Upper lobe of left lung (tissue), 6 donors: ENCODE data around the gene UPK3A. TPM values are rescaled to one million over a fixed set of nuclear protein-coding genes. Genes with fewer than 3 reads are reported as not detected.
"Not testable (repeated sequence)": the region's sequence is repeated elsewhere in the genome, so short reads cannot be mapped to it uniquely, and the experiment has no call there.

ENCODE experiments used
- ATAC-seq, 2 donors: fragments of 200-7000 bp; cut with Tn5 transposase; one replicate each; pipeline ENCODE4 v1.9.1; 2022; ENCODE audit warnings: mild to moderate bottlenecking in 2 of 2, moderate library complexity in 2 of 2; ENCODE audit not compliant: low FRiP score in 2 of 2
- DNase-seq, 2 donors: peaks; one replicate each; pipeline ENCODE4 v3.0.0-alpha.2; 2019 to 2020
- H3K27ac ChIP-seq, 4 donors: fragments of 200-600 bp; sonication (generic); one replicate each; pipeline ENCODE4 v1.5.1; 2016 to 2019
- H3K27me3 ChIP-seq, 4 donors: fragments of 200-600 bp; sonication (generic); one replicate each; pipeline ENCODE4 v1.5.1; 2017 to 2019
- H3K36me3 ChIP-seq, 4 donors: fragments of 200-600 bp; sonication (generic); one replicate each; pipeline ENCODE4 v1.5.1; 2016 to 2019
- H3K4me1 ChIP-seq, 4 donors: fragments of 200-600 bp; sonication (generic); one replicate each; pipeline ENCODE4 v1.5.1; 2018 to 2019
- H3K4me3 ChIP-seq, 4 donors: fragments of 200-600 bp; sonication (generic); one replicate each; pipeline ENCODE4 v1.5.1; 2017 to 2019; ENCODE audit warnings: mild to moderate bottlenecking in 2 of 4, moderate library complexity in 1 of 4
- H3K9me3 ChIP-seq, 4 donors: fragments of 200-600 bp; sonication (generic); one replicate each; pipeline ENCODE4 v1.5.1; 2018 to 2019
- EP300 ChIP-seq, 4 donors: sonication (generic); formaldehyde crosslinking; IDR thresholded peaks; one replicate each; pipeline ENCODE4 v1.5.1; 2017; ENCODE audit warnings: antibody characterized with exemption in 4 of 4, control low read depth in 2 of 4
- POLR2A ChIP-seq, 4 donors: fragments of 450-650 bp; IDR thresholded peaks; one replicate each; pipeline ENCODE4 v1.5.1; 2016 to 2017; ENCODE audit warnings: antibody characterized with exemption in 4 of 4, mild to moderate bottlenecking in 2 of 4
- POLR2AphosphoS5 ChIP-seq, 2 donors: sonication (generic); formaldehyde crosslinking; IDR thresholded peaks; one replicate each; pipeline ENCODE4 v1.5.1; 2017; ENCODE audit warnings: antibody characterized with exemption in 2 of 2
- WGBS, 2 donors: methylation state at CpG; one replicate each; pipeline ENCODE4 v1.1.5; 2017 to 2018; 5-methylcytosine and 5-hydroxymethylcytosine counted together
- total RNA-seq, 6 donors: library from RNA; depleted of rRNA in 4 of 6; stranded (reverse); fragments of >200 nt in 4 of 6; gene quantifications; one replicate each; pipeline versions ENCODE4 v1.1.0 to v1.2.1, GENCODE V29; 2016 to 2021
- TF ChIP-seq, protein P1 (sequence below), 6 experiments: fragments of 450-650 bp in 4 of 6; fragments of 200-600 bp in 2 of 6; sonication (generic) in 2 of 6; IDR thresholded peaks; one replicate each; pipeline ENCODE4 v1.5.1; 2016 to 2019; ENCODE audit warnings: antibody characterized with exemption in 6 of 6
- donor health status: DM: no; HTN: no; CAD: no; lungs with moderate emphysema.
- donor health status: DM: no; HTN: yes; CAD: no; lungs with severe emphysema.

Gene UPK3A
- total RNA-seq, 6 donors from 2014 or later = 0.44 TPM; not detected in 5

DNA sequence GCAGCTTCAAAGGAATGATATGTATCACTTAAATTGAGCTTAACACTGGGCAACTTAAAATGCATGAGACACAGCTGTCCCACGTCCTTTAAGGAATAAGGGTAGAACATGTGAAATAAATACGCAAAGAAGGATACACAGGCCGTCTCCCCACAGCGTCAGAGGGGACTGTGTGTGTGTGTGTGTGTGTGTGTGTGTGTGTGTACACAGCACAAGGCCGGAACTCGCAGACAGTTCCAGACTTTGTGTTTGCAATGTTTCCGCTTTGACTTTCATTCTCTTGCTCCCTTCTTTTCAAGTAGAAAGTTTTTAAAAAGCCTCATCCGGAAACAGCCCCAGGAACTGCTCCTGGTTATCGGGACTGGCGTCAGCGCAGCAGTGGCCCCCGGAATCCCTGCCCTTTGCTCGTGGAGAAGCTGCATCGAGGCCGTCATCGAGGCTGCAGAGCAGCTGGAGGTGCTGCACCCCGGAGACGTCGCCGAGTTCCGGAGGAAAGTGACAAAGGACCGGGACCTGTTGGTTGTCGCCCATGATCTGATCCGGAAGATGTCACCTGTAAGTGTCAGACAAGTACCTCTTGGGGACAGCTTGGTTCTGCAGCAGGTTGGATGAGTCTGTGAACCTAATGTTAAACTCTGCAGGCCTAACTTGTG lies 38.2 kb downstream of the UPK3A start:
- Histone ChIP-seq H3K4me1 (peaks cover 9 to 22% (median 17%) of the 10 kb centered on the region in 4 donors), H3K36me3 (peaks cover 11 to 41% (median 26%) of the 10 kb centered on the region in 4 donors), H3K9me3 (no peaks in the 10 kb centered on the region), H3K4me3 (no peak overlapping the region), H3K27me3 (no peaks in the 10 kb centered on the region), H3K27ac (no peak overlapping the region)
- 75 to 90% methylated on average over 24 of the region's 24 CpGs for WGBS, 2 donors
- DNase-seq (no peak), ATAC-seq (no peak)
- TF ChIP-seq POLR2A (IDR thresholded peaks at IDR 0.05) (no peak), EP300 (IDR thresholded peaks at IDR 0.05) (no peak), POLR2AphosphoS5 (IDR thresholded peaks at IDR 0.05) (no peak)
- TF ChIP-seq, protein P1, sequence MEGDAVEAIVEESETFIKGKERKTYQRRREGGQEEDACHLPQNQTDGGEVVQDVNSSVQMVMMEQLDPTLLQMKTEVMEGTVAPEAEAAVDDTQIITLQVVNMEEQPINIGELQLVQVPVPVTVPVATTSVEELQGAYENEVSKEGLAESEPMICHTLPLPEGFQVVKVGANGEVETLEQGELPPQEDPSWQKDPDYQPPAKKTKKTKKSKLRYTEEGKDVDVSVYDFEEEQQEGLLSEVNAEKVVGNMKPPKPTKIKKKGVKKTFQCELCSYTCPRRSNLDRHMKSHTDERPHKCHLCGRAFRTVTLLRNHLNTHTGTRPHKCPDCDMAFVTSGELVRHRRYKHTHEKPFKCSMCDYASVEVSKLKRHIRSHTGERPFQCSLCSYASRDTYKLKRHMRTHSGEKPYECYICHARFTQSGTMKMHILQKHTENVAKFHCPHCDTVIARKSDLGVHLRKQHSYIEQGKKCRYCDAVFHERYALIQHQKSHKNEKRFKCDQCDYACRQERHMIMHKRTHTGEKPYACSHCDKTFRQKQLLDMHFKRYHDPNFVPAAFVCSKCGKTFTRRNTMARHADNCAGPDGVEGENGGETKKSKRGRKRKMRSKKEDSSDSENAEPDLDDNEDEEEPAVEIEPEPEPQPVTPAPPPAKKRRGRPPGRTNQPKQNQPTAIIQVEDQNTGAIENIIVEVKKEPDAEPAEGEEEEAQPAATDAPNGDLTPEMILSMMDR (IDR thresholded peaks at IDR 0.05) = no peak

DNA sequence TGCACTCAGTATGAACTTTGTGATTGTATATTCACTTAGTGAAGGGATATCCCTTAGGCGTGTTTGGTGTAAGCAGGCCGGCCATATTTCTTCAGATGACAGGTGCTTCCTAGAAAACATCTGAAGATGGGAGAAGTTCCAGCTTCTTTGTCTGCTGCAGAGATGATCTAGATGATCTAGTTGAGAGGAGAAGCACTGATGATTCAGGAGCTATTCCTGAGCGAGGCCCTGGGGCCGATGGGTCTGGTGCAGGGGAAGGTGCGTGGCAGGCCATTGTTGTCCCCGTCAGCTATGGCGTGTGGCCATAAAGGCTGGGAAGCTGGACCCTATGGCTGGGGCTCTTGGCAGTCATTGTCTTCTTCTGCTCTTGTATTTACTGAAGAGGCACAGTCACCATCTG lies 38.9 kb downstream of the UPK3A start:
- ATAC-seq = no peak
- Histone ChIP-seq H3K27ac (no peak overlapping the region), H3K36me3 (peaks cover 11 to 41% (median 26%) of the 10 kb centered on the region in 4 donors)

DNA sequence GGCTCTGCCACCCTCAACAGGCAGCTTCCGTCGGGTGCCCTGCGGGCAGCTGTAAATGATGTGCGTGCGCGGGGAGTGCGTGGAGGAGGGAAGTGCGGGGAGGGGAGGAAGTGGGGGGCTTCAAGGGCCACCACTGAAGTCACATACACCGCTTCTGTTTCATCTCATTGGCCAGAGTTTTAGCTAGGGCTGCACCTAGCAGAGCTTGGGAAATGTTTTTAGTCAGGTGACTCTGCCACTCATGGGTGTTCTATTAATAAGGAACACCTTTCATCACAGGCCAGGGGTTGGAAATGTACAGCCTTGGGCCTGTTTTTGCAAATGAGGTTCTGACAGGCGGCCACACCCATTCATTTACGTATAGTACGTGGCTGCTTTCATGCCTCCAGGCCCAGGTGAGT lies 39.6 kb downstream of the UPK3A start:
- no peak for TF ChIP-seq POLR2AphosphoS5 (IDR thresholded peaks at IDR 0.05)
- no peak for TF ChIP-seq POLR2A (IDR thresholded peaks at IDR 0.05)
- no peak for TF ChIP-seq EP300 (IDR thresholded peaks at IDR 0.05)
- TF ChIP-seq, protein P1 (IDR thresholded peaks at IDR 0.05) = no peak
- 92 to 95% methylated on average over 12 of the region's 12 CpGs for WGBS, 2 donors
- no peak for DNase-seq
- H3K9me3 ChIP-seq = no peaks in the 10 kb centered on the region
- ATAC-seq = no peak
- peaks cover 1 to 9% (median 6%) of the 10 kb centered on the region in 4 donors for H3K4me1 ChIP-seq
- no peaks in the 10 kb centered on the region for H3K27me3 ChIP-seq
- no peak overlapping the region for H3K4me3 ChIP-seq
- no peak overlapping the region for H3K27ac ChIP-seq
- peaks cover 11 to 41% (median 26%) of the 10 kb centered on the region in 4 donors for H3K36me3 ChIP-seq

More for the DNA sequence above, 38.9 kb downstream of the UPK3A start:
- peaks cover 7 to 15% (median 10%) of the 10 kb centered on the region in 4 donors for H3K4me1 ChIP-seq
- H3K4me3 ChIP-seq = no peak overlapping the region
- H3K27me3 ChIP-seq = no peaks in the 10 kb centered on the region
- no peak for DNase-seq
- TF ChIP-seq EP300 (IDR thresholded peaks at IDR 0.05) = no peak
- TF ChIP-seq POLR2A (IDR thresholded peaks at IDR 0.05) = no peak
- TF ChIP-seq, protein P1 (IDR thresholded peaks at IDR 0.05) = no peak
- TF ChIP-seq POLR2AphosphoS5 (IDR thresholded peaks at IDR 0.05) = no peak
- no peaks in the 10 kb centered on the region for H3K9me3 ChIP-seq
- WGBS, 2 donors = 79 to 87% methylated on average over 7 of the region's 7 CpGs

DNA sequence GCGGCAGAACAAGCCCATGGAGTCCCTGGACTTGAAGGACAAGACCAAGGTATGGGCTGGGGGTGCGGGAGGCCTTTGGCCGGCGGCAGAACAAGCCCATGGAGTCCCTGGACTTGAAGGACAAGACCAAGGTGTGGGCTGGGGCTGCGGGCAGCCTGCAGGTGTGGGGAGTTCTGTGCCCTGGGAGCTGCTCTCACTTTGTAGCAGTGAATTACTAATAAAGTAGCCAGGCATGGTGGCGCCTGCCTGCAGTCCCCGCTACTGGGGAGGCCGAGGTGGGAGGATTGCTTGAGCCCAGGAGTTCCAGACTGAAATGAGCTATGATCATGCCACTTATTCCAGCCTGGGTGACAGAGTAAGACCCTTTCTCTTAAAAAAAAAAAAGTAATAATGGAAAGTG lies 43.5 kb downstream of the UPK3A start:
- H3K27me3 ChIP-seq, H3K27ac ChIP-seq, H3K9me3 ChIP-seq, H3K4me3 ChIP-seq, ATAC-seq, DNase-seq, H3K4me1 ChIP-seq: not testable (repeated sequence)
- peaks cover 8 to 57% (median 41%) of the 10 kb centered on the region in 4 donors for H3K36me3 ChIP-seq
- 86 to 87% methylated on average over 6 to 7 of the region's 8 CpGs for WGBS, 2 donors

DNA sequence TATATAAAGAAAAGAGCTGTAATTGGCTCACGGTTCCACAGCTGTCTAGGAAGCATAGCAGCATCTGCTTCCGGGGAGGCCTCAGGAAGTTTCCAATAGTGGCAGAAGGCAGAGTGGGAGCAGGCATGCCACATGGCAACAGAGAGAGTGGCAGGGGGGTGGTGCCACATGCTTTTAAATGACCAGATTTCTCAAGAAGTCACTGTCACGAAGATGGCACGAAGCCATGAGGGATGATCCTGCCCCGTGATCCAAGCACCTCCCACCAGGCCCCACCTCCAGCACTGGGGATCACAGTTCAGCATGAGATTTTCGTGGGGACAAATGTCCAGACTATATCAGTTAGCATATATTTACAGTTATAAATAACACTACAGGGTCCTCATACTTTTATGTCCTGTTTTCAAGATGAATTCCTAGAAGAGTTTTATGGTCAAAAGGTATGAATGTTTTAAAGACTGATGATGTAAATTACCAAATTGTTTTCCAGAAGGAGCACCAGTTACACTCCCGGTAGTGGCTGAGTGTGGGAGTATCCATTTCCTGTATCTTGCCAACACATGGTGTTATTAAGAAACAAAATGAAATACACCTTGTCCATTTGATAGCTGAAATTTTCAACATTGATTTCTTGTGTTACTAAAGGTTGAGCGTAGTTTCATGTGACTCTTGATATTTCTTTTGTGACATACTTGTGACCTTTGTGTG lies 44.2 kb downstream of the UPK3A start:
- TF ChIP-seq POLR2AphosphoS5 (IDR thresholded peaks at IDR 0.05) (no peak), EP300 (IDR thresholded peaks at IDR 0.05) (no peak)
- TF ChIP-seq, protein P1 (IDR thresholded peaks at IDR 0.05) = no peak
- Histone ChIP-seq H3K27ac (no peak overlapping the region), H3K36me3 (peaks cover 2 to 54% (median 34%) of the 10 kb centered on the region in 4 donors)

More for the DNA sequence above, 44.2 kb downstream of the UPK3A start:
- no peaks in the 10 kb centered on the region for H3K9me3 ChIP-seq
- H3K4me3 ChIP-seq = no peak overlapping the region
- peak in 1 of 2 donors; percentile 37 for ATAC-seq
- no peaks in the 10 kb centered on the region for H3K27me3 ChIP-seq
- WGBS, 2 donors = 58 to 62% methylated on average over 8 of the region's 8 CpGs
- H3K4me1 ChIP-seq = peaks cover 0 to 2% (median 0%) of the 10 kb centered on the region in 4 donors
- DNase-seq = no peak
